A549 treated with CpdA at 1 μM for 4 hours (cell line): ENCODE measurements around the gene SPAG16. TPM values are rescaled to one million over a fixed set of nuclear protein-coding genes. Genes with fewer than 3 reads are reported as not detected.

ENCODE experiments used
- total RNA-seq: library from RNA; stranded (reverse); fragments of 200-300 nt; extraction: Qiagen RNA extraction; gene quantifications from 5 replicates; pipeline ENCODE4 v1.2.3, GENCODE V29; 2022; ENCODE audit warnings: low read depth

The SPAG16 gene
- total RNA-seq, result 11.4 to 16.5 TPM (median 11.9 TPM) in 5 replicates

DNA sequence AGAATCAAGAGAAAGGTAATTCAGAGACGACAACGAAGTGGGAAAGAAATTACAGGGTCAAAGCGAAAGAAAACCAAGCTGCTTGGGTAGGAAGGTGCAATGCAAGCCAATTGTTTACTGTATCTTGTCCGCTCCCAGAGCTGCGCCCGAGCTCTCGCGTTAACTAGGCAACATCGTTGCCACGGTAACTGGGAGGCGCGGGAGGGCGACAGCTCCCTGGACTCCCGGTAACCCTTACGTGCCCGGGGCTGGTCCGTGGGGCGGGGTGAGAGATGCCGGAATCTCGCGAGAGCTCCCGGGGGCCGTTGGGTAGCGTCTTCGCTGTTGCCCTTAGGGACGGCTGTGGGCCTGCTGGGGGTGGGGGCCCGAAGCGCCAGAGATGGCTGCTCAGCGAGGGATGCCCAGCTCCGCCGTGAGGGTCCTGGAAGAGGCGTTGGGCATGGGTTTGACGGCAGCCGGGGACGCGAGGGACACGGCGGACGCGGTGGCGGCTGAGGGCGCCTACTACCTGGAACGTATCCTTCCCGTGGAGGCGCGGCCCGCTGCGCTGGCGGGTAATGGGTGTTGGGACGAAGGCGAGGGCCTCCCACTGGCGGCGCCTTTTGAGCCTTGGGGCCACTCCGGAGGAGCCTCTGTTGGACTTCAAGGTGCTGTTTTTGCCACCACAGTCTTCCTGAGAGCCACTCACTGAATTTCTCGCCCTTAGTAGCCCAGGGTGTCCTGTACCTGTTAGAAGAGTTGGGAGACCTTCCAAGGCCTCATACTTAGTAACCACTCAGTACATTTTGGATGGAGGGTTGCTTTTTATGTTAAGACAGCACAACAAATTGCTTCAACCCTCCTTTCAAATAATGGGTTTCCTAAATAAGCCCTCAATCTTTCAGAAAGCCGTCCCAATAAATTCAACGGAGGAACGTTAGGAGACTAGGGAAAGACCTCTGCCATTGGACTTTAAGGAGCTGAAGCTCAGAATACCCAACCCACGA is at the start of gene SPAG16:
Gene SPAG16, plus strand, starts transcription at position 360 of the 986 bp plus-strand sequence.

GRCh38 chr2:214410918-214411554 is 1126.8 kb downstream of the SPAG16 start, which contains the start of gene VWC2L:
TSS of gene VWC2L (plus strand) at chr2:214411054. CDS start at chr2:214414194, 3,140 bp downstream.

Other genes starting within 250 kb of the SPAG16 start
- 0.07 to 0.18 TPM (median 0.13 TPM) in 5 replicates for gene IKZF2, start 132.9 kb upstream of the SPAG16 start, total RNA-seq